ENCODE measurements around the gene KRTAP5-8.
"Not testable (repeated sequence)": the region's sequence is repeated elsewhere in the genome, so short reads cannot be mapped to it uniquely, and the experiment has no call there.

The KRTAP5-8 gene

DNA sequence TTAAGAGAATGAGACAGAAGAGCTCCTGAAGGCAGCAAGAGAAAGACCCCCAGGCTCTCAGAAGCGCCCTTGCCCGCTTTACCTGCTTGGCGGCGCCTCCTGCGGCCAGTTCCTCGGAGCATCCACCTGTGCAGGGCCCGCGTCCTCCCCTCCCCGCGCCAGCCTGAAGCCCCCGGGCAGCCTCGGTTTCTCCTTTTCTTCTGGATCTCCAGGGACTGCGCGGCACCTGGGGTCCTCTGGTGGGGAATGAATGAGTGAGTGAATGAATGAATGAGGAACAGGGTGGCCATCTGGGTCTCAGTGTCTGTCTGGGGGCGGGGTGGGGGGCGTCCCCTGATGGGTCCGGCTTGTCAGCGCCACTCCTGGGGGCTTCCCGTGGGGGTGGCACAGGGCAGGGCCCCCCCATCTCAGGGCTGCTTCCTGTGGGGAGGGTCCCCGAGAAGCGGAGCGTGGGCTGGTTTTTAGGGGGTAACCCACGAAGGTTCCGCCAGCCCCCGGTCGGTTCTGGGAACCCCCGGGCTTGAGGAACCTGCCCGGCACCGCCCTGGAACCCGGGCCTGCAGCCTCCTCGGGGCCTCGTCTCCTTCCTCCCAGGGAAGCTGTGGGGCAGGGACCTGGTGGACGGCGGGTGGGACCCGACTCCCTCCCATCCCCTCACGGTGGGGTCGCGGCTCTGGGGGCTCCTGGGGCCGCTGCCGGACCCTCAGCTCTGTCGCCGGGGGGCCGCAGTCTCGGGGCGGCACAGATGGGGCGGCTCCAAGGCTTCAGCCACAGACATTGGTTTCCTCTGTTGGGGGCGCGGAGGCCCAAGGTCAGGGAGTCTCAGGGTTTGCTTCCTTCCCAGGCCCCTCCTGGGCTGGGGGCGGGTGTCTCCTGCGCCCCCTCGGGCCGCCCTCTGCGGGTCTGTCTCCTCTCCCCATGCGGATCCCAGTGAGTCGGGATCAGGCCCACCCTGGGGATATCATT, 19.0 kb upstream of the KRTAP5-8 start:
- DNase-seq, result no peak

DNA sequence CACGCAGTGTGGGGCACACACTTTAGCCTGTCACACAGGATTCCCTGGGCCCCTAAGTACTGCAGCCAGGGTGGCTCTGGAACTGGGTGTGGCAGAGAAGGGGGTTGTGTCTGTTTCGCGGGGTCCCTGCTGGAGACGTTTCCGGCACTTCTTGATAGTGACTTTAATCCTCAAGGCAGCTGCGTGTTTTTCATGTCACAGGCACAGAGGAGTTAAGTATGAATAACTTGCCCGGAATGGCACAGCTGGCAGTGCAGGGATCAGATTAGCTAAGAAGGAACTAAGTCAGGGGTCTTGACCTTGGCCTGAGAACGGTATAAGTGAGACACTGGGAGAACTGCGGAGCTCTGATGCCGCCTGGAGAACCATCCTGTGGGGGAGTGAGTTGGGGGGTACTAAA, 18.3 kb upstream of the KRTAP5-8 start:
- DNase-seq, result no peak

DNA sequence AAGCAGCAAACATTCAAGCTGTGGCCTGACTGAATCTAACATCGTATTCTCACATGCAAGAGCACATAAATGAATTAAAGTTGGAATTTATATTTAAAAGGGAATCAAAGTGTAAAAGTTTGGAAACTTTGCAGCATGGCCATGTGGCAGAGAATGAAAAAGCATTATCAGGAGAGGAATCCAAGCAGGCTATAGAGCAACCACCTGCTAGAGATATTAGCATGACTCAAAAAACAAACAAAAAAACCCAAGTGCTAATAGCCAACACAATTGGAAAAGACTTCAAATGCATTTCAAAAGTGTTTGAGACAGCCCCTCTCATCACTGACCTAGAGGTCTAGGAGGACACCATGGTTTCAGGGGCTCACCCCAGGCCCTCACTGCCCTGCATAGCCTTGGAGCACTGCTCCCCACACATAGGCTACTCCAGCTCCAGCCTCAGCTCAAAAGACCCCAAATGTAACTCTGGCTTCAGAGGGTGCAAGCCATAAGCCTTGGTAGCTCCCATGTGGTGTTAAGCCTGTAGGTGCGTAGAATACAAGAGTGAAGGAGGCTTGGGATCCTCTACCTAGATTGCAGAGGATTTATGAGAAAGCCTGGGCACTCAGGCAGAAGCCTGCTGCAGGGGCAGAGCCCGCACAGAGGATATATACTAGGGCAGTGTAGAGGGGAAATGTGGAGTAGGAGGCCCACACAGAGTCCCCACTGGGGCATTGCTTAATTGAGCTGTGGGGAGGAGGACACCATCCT, 12.5 kb upstream of the KRTAP5-8 start:
- DNase-seq, result no peak

DNA sequence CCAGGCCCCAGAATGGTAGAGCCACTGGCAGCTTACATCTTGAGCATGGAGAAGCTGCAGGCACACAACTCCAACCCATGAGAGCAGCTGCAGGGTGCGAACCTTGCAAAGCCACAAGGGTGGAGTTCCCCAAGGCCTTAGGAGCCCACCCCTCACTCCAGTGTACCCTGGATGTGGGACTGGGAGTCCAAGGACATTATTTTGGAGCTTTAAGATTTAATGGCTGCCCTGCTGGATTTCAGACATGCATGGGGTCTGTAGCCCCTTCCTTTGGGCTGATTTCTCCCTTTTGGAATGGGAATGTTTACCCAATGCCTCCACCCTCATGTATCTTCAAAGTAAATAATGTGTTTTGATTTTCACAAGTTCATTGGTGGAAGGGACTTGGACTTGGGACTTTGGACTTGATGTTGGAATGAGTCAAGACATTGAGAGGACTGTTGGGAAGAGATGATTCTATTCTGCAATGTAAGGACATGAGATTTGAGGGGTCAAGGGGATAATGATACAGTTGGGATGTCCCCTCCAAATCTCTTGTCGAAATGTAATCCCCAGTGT, 11.8 kb upstream of the KRTAP5-8 start:
- no peak for DNase-seq

DNA sequence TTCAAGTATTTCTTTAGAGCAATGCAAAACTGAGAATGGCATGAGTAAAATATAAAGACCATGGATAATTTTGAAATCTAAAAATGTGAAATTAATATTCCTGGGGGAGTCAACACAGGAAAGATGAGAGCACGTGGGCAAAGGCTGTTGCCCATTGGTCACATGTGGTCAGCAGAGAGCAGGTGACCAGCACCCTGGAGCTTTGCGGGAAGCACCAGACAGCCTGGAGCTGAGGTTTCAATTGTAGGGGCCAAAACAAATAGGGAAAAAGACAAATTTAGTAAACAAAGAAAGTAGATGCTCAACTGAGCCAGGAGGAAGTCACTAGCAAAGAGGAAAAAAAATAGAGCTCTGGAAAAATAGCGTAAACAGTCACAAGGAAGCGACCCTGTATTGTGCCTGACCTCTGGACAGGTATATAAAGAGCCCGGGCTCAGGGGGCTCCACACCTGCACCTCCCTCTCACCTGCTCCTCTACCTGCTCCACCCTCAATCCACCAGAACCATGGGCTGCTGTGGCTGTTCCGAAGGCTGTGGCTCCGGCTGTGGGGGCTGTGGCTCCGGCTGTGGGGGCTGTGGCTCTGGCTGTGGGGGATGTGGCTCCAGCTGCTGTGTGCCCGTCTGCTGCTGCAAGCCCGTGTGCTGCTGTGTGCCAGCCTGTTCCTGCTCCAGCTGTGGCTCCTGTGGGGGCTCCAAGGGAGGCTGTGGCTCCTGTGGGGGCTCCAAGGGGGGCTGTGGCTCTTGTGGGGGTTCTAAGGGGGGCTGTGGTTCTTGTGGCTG, 10.8 kb upstream of the KRTAP5-8 start, which contains the start of gene KRTAP5-7:
Gene KRTAP5-7 (plus strand): TSS at position 472 of the 780 bp plus-strand sequence. CDS start 34 bp downstream, at position 506.
- not testable (repeated sequence) for DNase-seq

DNA sequence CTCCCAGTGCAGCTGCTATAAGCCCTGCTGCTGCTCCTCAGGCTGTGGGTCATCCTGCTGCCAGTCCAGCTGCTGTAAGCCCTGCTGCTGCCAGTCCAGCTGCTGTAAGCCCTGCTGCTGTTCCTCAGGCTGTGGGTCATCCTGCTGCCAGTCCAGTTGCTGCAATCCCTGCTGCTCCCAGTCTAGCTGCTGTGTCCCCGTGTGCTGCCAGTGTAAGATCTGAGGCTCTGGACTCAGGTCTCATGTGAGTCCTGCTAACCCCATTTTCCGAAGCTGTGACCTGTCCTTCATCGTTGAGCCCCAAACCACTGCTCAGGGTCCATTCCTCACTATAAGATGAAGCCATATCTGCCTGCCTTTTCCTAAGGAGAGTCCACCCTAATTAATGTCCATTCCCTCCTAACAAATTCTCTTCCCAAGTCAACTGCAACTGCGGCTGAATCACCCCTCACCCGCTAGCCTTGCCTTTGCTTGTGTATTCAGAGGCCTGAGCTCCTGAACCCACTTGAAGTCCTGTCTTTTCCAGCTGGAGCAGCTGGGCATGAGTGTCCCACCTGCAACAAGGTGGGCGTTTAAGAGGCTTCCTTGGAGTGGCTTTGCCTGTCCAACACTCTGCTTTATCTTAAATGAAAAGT, 10.1 kb upstream of the KRTAP5-8 start:
- no peak for DNase-seq

DNA sequence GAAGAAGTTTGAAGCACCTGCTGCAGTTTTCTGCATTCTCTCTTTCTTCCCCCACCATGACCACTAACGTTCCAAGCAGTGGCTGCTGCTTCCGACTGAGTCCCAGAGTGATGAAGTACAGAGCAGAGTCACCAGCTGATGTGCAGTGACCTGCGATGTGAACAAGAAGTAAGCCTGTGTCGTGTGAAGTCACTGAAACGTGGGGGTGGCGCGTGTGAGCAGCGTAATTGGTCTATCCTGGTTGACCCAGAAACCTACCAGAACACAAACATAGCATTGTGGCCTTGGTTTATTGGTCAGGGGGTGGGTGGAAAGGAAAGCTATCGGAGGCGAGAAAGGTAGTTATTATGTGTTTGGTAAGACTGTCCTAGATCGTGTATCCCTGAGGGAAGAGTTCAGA, 7.2 kb upstream of the KRTAP5-8 start:
- no peak for DNase-seq

DNA sequence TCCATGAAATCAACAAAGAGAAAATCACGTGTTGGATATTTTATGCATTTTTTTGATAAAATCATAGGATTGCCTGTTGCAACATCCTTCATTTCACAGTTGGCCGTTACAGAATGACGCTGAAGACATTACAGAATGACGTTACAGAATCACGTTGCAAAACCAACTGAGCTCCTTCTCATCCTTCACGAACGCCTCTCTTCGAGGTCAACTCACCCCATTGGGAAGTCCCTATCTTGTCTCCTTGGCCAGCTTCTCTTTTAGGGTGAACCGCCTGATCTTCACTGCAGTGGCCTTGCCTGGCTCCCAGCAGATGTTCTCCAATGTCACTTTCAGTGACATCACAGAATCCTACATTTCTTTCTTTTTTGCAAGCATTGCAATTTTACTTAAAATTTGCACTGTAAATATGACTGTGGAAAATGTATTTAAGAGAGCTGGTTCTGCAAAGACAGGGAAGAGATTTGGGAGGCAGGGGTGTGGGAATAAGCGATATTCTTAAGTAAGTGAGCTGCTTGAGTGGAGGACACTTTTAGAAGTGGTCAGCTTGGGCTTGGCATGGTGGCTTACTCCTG, 5.7 kb upstream of the KRTAP5-8 start:
- DNase-seq, result no peak

DNA sequence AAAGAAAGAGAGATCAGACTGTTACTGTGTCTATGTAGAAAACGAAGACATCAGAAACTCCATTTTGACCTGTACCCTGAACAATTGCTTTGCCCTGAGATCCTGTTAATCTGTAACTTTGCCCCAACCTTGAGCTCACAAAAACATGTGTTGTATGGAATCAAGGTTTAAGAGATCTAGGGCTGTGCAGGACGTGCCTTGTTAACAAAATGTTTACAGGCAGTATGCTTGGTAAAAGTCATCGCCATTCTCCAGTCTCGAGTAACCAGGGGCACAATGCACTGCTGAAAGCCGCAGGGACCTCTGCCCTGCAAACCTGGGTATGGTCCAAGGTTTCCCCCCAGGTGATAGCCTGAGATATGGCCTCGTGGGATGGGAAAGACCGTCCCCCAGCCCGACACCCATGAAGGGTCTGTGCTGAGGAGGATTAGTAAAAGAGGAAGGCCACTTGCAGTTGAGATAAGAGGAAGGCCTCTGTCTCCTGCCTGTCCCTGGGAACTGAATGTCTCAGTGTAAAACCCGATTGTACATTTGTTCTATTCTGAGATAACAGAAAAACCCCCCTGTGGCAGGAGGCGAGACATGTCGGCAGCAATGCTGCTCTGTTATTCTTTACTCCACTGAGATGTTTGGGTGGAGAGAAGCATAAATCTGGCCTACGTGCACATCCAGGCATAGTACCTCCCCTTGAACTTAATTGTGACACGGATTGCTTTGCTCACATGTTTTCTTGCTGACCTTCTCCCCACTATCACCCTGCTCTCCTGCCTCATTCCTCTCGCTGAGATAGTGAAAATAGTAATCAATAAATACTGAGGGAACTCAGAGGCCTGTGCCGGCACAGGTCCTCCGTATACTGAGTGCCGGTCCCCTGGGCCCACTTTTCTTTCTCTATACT, 2.9 kb upstream of the KRTAP5-8 start:
- not testable (repeated sequence) for DNase-seq

DNA sequence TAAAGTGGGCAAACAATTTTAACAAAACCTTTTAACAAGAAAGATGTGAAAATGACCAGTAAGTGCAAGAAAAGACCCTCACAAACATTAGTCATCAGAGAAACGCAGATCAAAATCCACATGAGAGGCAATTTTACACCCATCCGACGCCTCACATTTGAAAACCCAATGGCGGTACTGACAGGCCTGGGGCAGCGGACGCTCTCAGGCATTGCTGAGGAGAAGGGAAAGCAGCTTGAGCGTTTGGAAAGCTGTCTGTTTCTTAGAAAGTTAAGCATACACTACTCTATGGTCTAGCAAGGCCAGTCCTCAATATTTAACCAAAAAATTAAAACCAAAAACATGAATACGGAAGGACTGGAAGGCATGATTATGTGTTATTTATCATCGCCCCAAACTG, 2.0 kb upstream of the KRTAP5-8 start:
- DNase-seq, result no peak

DNA sequence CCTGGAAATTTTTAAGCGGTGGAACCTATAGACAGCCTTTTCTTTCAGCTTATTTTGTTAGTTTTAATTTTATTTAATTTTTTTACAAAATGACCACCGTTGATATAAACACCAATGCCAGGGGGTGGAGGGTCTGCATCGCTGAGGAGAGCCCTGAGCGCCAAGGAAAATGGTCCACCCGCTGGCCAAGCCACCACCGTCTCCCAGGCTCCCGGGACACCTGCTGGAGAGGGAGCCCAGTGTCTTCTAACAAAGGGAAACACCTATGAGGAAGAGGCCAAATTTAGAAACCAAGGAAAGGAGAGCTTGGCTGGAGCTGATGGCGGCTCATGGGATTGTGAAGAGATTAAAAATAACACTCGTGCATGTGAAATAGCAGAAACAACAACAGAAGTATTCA, 288 bp upstream of the KRTAP5-8 start:
- DNase-seq, result no peak

DNA sequence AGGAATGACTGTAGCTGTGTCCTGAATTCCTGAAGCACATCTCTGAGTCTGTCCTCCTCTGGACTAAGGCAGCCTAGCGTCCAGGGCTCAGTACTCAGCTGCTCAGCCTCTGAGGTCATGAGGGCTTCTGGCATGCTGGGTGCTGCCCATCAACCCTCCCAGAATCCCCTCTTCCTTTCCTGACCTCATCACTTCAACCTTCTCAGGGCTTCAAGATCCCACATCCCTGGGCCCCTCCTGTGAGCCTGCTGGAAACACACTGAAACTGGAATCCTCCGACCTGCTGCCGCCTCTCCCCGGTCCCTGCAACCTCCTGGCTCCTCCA, 803 bp downstream of the KRTAP5-8 start:
- DNase-seq, result no peak

DNA sequence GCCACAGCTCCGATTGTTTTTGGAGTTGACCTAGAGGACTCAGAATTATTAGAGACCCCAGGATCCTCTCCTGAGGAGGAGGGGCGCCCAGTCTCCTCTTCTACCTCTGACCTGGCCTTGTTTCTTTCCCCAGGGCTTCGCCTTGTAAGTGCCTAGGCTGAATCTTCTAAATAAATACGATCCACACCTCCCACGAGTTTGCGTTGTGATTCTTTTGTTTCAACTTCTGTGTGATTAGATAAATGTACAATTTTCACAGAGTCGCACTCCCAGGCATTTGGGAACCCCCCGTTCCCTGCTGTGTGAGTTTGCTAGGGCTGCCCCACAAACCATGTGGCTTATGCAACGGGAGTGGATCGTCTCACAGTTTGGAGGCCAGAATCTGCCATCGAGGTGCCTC, 1.2 kb downstream of the KRTAP5-8 start:
- no peak for DNase-seq

DNA sequence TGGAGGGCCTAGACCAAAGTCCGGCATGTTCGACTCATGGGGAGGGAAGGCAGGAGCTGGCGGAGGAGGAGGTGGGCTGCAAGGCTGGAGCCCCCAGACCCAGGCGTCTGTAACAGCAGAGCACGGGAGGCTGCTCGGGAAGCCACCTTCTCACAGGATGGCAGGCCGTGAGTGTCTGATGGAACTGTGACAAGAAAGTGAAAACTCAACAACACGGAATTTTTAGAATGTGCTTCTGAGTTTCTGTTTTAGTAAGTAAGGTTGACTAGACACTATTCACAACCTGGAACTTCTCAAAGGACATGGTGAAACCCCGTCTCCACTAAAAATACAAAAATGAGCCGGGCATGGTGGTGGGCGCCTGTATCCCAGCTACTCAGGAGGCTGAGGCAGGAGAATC, 2.1 kb downstream of the KRTAP5-8 start:
- not testable (repeated sequence) for DNase-seq

DNA sequence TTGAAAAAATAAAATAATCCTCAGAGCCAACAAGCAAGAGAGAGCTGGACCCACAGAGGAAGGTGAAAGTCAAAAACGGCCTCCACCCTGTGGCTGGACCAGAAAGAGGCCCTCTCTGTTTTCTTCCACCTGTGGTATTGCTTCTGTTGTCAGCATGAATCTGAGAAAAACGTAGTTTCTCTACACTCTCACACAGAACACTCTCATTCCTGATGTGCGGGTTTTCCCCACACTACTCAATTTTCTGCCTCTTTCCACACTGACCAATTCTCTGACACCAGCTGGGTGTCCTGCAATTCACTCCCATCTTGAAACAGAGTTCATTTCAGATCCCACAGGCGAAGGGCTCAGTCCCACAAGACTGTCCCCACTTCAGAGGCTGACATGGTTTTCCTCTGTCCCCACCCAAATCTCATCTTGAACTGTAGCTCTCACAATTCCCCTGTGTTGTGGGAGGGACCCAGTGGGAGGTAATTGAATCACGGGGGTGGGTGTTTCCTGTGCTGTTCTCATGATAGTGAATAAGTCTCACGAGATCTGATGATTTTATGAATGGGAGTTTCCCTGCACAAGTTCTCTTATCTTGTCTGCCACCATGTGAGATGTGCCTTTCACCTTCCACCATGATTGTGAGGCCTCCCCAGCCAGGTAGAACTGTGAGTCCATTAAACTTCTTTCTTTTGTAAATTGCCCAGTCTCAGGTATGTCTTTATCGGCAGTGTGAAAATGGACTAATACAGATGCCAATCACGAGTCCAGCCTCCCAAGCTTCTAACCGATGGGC, 2.9 kb downstream of the KRTAP5-8 start:
- not testable (repeated sequence) for DNase-seq

DNA sequence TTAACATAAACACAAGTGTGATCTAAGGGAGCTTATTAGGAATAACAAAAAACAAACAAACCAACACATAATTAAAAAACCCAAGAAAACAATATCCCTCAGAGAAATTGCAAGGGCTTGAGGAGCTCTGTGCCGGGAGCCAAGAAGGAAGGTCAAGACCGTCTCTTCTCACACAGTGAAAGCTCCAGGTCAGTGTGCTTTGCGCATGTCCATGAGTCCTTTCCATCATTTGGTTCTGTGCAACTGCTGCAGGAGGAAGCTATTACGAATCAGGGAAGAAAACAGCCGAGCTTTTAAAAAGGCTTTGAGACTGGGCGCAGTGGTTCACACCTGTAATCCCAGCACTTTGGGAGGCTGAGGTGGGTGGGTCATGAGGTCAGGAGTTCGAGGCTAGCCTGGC, 4.6 kb downstream of the KRTAP5-8 start:
- DNase-seq, result no peak

DNA sequence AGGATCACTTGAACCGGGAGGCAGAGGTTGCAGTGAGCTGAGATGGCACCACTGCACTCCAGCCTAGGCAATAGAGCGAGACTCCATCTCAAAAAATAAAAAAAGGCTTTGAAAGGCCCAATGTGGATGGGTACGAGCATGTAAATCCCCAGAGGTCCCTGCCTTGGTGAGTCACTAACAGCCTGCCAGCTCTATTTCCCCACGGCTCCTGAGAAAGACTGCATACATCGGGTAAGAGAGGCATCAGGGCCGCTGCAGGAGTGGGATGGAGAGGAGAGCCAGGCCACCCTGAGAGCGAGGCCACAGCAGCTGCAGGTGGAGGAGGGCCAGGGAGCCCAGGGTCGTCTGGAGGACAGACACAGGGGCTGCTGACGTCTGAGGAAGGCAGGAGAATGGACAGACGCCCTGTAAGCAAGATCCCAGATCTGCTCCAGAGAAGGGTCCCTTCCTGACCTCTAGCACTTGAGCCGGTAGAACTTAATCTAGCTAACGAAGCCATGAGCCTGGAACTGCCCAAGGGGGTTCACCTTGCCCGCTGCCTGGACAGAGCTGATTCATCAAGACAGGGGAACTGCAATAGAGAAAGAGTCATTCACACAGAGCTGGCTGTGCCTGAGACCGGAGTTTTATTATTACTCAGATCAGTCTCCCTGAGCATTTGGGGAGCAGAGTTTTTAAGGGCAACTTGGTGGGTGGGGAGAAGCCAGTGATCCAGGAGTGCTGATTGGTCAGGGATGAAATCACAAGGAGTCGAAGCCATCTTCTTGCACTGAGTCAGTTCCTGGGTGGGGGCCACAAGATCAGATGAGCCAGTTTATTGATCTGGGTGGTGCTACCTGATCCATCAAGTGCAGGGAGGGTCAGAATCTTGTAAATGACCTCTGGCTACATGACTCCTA, 5.3 kb downstream of the KRTAP5-8 start:
- no peak for DNase-seq

DNA sequence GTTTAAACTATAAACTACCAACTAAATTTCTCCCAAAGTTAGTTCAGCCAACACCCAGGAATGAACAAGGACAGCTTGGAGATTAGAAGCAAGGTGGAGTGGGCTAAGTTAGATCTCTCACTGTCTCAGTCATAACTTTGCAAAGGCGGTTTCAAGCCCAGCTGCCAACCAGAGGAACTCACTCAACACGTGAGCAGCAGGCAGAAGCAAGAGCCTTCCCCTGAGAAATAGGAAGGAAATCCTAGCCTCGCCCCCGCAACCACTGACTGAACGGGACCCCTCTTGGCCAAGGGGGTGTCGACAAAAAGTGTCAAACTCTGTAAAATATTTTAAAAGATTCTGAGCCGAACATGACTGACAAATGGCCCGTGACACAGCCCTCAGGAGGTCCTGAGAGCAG, 6.0 kb downstream of the KRTAP5-8 start:
- DNase-seq, result no peak

All from CD4-positive, alpha-beta T cell treated with Interleukin-10 for 1 hour (primary cell).